SK-N-SH (cell line): ENCODE data around the gene NME2.

Source experiments
- EP300 ChIP-seq, 2 experiments: IDR thresholded peaks; 2 replicates each; pipeline versions ENCODE4 v1.4.0 to v1.6.1; 2012; ENCODE audit warnings: borderline replicate concordance in 1 of 2, low read depth in 1 of 2, low read length in 1 of 2
- EZH2phosphoT487 ChIP-seq: fragments of 200-600 bp; sonication (generic); IDR thresholded peaks from 2 replicates; pipeline ENCODE4 v1.6.1; 2017; ENCODE audit warnings: low read depth, mixed run types, mild to moderate bottlenecking, antibody characterized with exemption, moderate library complexity, borderline replicate concordance
- FOXM1 ChIP-seq: IDR thresholded peaks from 2 replicates; pipeline ENCODE4 v1.4.0; 2012; ENCODE audit warnings: low read depth, mild to moderate bottlenecking
- IRF3 ChIP-seq: fragments of 150-350 bp; IDR thresholded peaks from 2 replicates; pipeline ENCODE4 v1.6.1; 2016; ENCODE audit warnings: mild to moderate bottlenecking, low read depth, low read length
- MEF2A ChIP-seq: IDR thresholded peaks from 2 replicates; pipeline ENCODE4 v1.4.0; 2012; ENCODE audit warnings: low read depth, borderline replicate concordance
- POLR2AphosphoS5 ChIP-seq: IDR thresholded peaks from 2 replicates; pipeline ENCODE4 v1.6.1; 2012; ENCODE audit warnings: low read depth, low read length
- SMC3 ChIP-seq: IDR thresholded peaks from 2 replicates; pipeline ENCODE4 v1.6.1; 2012; ENCODE audit warnings: low read depth, low read length, improper control_type of control experiment
- TCF12 ChIP-seq: IDR thresholded peaks from 2 replicates; pipeline ENCODE4 v1.4.0; 2012
- USF1 ChIP-seq: IDR thresholded peaks from 2 replicates; pipeline ENCODE4 v1.4.0; 2012; ENCODE audit warnings: low read depth, borderline replicate concordance
- YY1 ChIP-seq: IDR thresholded peaks from 2 replicates; pipeline ENCODE4 v1.4.0; 2012; ENCODE audit warnings: low read depth, mild to moderate bottlenecking
- TF ChIP-seq, protein P1 (sequence below): fragments of 150-350 bp; IDR thresholded peaks from 2 replicates; pipeline ENCODE4 v1.6.1; 2017; ENCODE audit warnings: antibody characterized with exemption, low read length, low read depth, borderline replicate concordance
- TF ChIP-seq, protein P2 (sequence below): fragments of 200-600 bp; sonication (generic); IDR thresholded peaks from 2 replicates; pipeline ENCODE4 v1.6.1; 2017; ENCODE audit warnings: antibody characterized with exemption, mild to moderate bottlenecking, moderate library complexity

DNA sequence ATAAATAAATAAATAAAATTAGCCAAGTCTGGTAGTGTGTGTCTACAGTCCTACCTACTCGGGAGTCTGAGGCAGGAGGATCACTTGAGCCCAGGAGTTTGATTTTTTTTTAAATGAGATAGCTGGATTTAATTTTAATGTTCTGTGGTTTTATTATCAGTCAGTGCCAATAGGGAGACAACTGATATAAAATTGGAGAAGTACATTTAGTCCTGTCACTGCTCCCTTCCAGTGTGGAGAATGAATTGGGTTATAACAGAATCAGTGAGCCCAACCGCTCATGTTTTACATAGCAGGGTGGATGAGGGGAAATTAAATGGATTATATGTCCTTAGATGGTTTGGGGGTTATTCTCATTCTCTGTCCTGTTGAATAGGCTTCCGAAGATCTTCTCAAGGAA lies 6.6 kb upstream of the NME2 start:
- TF ChIP-seq, protein P1, sequence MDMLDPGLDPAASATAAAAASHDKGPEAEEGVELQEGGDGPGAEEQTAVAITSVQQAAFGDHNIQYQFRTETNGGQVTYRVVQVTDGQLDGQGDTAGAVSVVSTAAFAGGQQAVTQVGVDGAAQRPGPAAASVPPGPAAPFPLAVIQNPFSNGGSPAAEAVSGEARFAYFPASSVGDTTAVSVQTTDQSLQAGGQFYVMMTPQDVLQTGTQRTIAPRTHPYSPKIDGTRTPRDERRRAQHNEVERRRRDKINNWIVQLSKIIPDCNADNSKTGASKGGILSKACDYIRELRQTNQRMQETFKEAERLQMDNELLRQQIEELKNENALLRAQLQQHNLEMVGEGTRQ, result no peak
- TF ChIP-seq, protein P2, sequence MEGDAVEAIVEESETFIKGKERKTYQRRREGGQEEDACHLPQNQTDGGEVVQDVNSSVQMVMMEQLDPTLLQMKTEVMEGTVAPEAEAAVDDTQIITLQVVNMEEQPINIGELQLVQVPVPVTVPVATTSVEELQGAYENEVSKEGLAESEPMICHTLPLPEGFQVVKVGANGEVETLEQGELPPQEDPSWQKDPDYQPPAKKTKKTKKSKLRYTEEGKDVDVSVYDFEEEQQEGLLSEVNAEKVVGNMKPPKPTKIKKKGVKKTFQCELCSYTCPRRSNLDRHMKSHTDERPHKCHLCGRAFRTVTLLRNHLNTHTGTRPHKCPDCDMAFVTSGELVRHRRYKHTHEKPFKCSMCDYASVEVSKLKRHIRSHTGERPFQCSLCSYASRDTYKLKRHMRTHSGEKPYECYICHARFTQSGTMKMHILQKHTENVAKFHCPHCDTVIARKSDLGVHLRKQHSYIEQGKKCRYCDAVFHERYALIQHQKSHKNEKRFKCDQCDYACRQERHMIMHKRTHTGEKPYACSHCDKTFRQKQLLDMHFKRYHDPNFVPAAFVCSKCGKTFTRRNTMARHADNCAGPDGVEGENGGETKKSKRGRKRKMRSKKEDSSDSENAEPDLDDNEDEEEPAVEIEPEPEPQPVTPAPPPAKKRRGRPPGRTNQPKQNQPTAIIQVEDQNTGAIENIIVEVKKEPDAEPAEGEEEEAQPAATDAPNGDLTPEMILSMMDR, result no peak
- TF ChIP-seq USF1 (no peak), TCF12 (no peak), SMC3 (no peak), POLR2AphosphoS5 (no peak), FOXM1 (no peak), YY1 (no peak), IRF3 (no peak), EP300 (IDR thresholded peaks at IDR 0.05; ENCODE audit: borderline replicate concordance in 1 of 2, low read depth in 1 of 2, low read length in 1 of 2) (no peak), EZH2phosphoT487 (no peak), MEF2A (no peak)
